Body of pancreas (tissue), 4 donors: ENCODE data around the gene METAP1D. TPM values are rescaled to one million over a fixed set of nuclear protein-coding genes. Genes with fewer than 3 reads are reported as not detected.

Experiments
- ATAC-seq: fragments of 150-250 bp; one replicate; pipeline ENCODE4 v1.9.1; 2016
- DNase-seq, 4 donors: peaks; one replicate each; pipeline ENCODE4 v3.0.0-alpha.2; 2019
- H3K27ac ChIP-seq, 4 donors: fragments of 200-600 bp; sonication (generic); 1 replicate in 3 of 4; 2 replicates in 1 of 4; pipeline versions ENCODE4 v1.5.1 to v1.6.1; 2016 to 2019; ENCODE audit warnings: mild to moderate bottlenecking in 1 of 4, mixed read lengths in 1 of 4, moderate library complexity in 1 of 4
- H3K27me3 ChIP-seq, 2 donors: fragments of 200-600 bp; sonication (generic); one replicate each; pipeline ENCODE4 v1.6.0; 2016; ENCODE audit warnings: mild to moderate bottlenecking in 1 of 2
- H3K36me3 ChIP-seq, 2 donors: fragments of 200-600 bp; sonication (generic); replicated peaks in 1 of 2; 2 replicates each; pipeline ENCODE4 v1.5.1; 2016; ENCODE audit warnings: low read depth in 2 of 2; ENCODE audit not compliant: insufficient read depth in 1 of 2
- H3K4me1 ChIP-seq: fragments of 200-600 bp; sonication (generic); one replicate; pipeline ENCODE4 v1.6.0; 2016
- H3K4me3 ChIP-seq, 2 donors: fragments of 200-600 bp; sonication (generic); 1 replicate in 1 of 2; 2 replicates in 1 of 2; pipeline ENCODE4 v1.5.1; 2016 to 2019
- H3K9me3 ChIP-seq, 3 donors: fragments of 200-600 bp; sonication (generic); 1 replicate in 2 of 3; 2 replicates in 1 of 3; pipeline ENCODE4 v1.5.1; 2016
- POLR2A ChIP-seq, 3 donors: fragments of 450-650 bp; IDR thresholded peaks; one replicate each; pipeline ENCODE4 v1.6.1; 2016; ENCODE audit warnings: antibody characterized with exemption in 3 of 3, mild to moderate bottlenecking in 2 of 3
- intact Hi-C: fragments of 100-400 bp; cut with DNase I; formaldehyde crosslinking; loops from one replicate; pipeline ENCODE4 v1.15.1; 2023
- total RNA-seq, 2 donors: library from RNA; depleted of rRNA; stranded (reverse); fragments of >200 nt; gene quantifications; one replicate each; pipeline ENCODE4 v1.1.0, GENCODE V29; 2016
- TF ChIP-seq, protein P1 (sequence below), 7 experiments: fragments of 450-650 bp in 4 of 7; fragments of 200-600 bp in 3 of 7; sonication (generic) in 3 of 7; IDR thresholded peaks; one replicate each; pipeline ENCODE4 v1.5.1; 2016 to 2019; ENCODE audit warnings: antibody characterized with exemption in 7 of 7

The METAP1D gene
- total RNA-seq, 2 donors from 2014 or later = 9.9 to 40.9 TPM

GRCh38 chr2:172129404-172129803 lies 129.7 kb downstream of the METAP1D start:
- H3K9me3 ChIP-seq = no peaks in the 10 kb centered on the region
- no peaks in the 10 kb centered on the region for H3K36me3 ChIP-seq
- DNase-seq = no peak
- no peaks in the 10 kb centered on the region for H3K4me1 ChIP-seq
- intact Hi-C loops = no loop called here
- no peaks in the 10 kb centered on the region for H3K27me3 ChIP-seq
- TF ChIP-seq, protein P1, sequence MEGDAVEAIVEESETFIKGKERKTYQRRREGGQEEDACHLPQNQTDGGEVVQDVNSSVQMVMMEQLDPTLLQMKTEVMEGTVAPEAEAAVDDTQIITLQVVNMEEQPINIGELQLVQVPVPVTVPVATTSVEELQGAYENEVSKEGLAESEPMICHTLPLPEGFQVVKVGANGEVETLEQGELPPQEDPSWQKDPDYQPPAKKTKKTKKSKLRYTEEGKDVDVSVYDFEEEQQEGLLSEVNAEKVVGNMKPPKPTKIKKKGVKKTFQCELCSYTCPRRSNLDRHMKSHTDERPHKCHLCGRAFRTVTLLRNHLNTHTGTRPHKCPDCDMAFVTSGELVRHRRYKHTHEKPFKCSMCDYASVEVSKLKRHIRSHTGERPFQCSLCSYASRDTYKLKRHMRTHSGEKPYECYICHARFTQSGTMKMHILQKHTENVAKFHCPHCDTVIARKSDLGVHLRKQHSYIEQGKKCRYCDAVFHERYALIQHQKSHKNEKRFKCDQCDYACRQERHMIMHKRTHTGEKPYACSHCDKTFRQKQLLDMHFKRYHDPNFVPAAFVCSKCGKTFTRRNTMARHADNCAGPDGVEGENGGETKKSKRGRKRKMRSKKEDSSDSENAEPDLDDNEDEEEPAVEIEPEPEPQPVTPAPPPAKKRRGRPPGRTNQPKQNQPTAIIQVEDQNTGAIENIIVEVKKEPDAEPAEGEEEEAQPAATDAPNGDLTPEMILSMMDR (IDR thresholded peaks at IDR 0.05) = no peak
- no peak for TF ChIP-seq POLR2A (IDR thresholded peaks at IDR 0.05)
- ATAC-seq = no peak
- no peak overlapping the region for H3K4me3 ChIP-seq
- H3K27ac ChIP-seq = no peak overlapping the region

Other genes with a start within 250 kb of the METAP1D start
- gene SLC25A12, start 105.7 kb upstream of the METAP1D start, total RNA-seq = 1 to 10 TPM; 4.9 to 8.0 TPM
- gene HAT1, start 77.5 kb upstream of the METAP1D start, total RNA-seq = 10 to 100 TPM in 1 of 2 donors, 1 to 10 TPM in 1; 5.6 to 21.5 TPM
- gene DLX1, start 85.6 kb downstream of the METAP1D start, total RNA-seq = not detected
- gene DLX2, start 102.9 kb downstream of the METAP1D start, total RNA-seq = not detected